ENCODE data around the gene ZNF397. TPM values are rescaled to one million over a fixed set of nuclear protein-coding genes. Genes with fewer than 3 reads are reported as not detected.

The ZNF397 gene
- total RNA-seq, 1 donor from 2014 or later: 8.0 TPM

DNA sequence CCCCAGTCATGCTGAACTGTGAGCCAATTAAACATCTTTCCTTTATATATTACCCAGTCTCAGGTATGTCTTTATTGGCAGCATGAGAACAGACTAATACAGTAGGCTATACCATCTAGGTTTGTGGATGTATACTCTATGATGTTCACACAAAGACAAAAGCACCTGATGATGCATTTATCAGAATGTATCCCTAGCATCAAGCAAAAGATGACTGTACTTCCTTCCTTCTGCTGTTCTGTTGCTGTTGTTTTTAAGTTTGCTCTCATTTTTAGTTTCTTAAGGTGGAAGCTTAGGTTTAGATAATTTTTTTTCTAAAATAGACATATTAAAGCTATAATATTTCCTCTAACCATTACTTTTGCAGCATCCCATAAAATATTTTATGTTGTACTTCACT, 36.8 kb downstream of the ZNF397 start:
- H3K4me3 ChIP-seq (ENCODE audit: insufficient read depth, low read depth, low read length): no peak overlapping the region

DNA sequence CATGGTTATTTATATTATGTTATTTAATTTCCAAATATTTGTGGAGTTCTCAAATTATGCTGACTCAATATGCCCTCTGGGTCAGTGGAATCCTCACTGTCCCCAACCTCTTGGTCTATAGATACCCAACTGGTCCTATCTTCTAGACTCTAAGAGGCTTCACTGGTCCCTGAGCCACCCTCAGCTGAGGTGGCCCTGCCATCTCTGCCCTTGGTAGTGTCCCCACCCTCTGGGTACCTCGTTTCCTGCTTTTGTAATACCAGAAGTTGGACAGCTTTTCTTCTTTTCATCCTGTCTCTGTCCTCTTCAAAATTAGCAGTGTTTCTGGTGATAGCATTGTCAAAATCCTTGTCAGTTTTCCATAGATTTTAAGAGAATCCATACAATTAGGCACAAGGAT, 37.3 kb downstream of the ZNF397 start:
- Mint-ChIP-seq H3K36me3 (ENCODE audit: low read depth, unreplicated experiment) (peaks cover 13% of the 10 kb centered on the region), H3K4me3 (ENCODE audit: unreplicated experiment) (no peak overlapping the region), H3K27ac (ENCODE audit: unreplicated experiment) (no peak overlapping the region), H3K4me1 (ENCODE audit: low read depth, unreplicated experiment) (no peaks in the 10 kb centered on the region), H3K27me3 (ENCODE audit: low read depth, unreplicated experiment) (no peaks in the 10 kb centered on the region), H3K9me3 (ENCODE audit: unreplicated experiment) (peaks cover 20% of the 10 kb centered on the region)
- TF ChIP-seq, protein P1, sequence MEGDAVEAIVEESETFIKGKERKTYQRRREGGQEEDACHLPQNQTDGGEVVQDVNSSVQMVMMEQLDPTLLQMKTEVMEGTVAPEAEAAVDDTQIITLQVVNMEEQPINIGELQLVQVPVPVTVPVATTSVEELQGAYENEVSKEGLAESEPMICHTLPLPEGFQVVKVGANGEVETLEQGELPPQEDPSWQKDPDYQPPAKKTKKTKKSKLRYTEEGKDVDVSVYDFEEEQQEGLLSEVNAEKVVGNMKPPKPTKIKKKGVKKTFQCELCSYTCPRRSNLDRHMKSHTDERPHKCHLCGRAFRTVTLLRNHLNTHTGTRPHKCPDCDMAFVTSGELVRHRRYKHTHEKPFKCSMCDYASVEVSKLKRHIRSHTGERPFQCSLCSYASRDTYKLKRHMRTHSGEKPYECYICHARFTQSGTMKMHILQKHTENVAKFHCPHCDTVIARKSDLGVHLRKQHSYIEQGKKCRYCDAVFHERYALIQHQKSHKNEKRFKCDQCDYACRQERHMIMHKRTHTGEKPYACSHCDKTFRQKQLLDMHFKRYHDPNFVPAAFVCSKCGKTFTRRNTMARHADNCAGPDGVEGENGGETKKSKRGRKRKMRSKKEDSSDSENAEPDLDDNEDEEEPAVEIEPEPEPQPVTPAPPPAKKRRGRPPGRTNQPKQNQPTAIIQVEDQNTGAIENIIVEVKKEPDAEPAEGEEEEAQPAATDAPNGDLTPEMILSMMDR (IDR thresholded peaks at IDR 0.05; ENCODE audit: insufficient read depth, low read depth, low read length): no peak
- no peak for TF ChIP-seq EZH2 (IDR thresholded peaks at IDR 0.05; ENCODE audit: insufficient read depth, low read length)
- Histone ChIP-seq H3K9me3 (ENCODE audit: insufficient read depth, low read depth, low read length) (peaks cover 5% of the 10 kb centered on the region), H3K9ac (ENCODE audit: low read length) (no peak overlapping the region), H2AFZ (ENCODE audit: low read depth, low read length) (no peak overlapping the region), H3K4me2 (ENCODE audit: low read length) (no peak overlapping the region), H3K27ac (ENCODE audit: low read depth, low read length) (no peak overlapping the region), H3K27me3 (ENCODE audit: insufficient read depth, low read length) (no peaks in the 10 kb centered on the region), H3K4me3 (ENCODE audit: insufficient read depth, low read depth, low read length) (no peak overlapping the region), H3K36me3 (ENCODE audit: insufficient read depth, low read length) (no peaks in the 10 kb centered on the region), H3K4me1 (ENCODE audit: insufficient read depth, low read length) (peaks cover 7% of the 10 kb centered on the region), H3K79me2 (ENCODE audit: insufficient read depth, low read length) (peaks cover 14% of the 10 kb centered on the region), H4K20me1 (ENCODE audit: insufficient read depth, low read length) (no peaks in the 10 kb centered on the region)
- FAIRE-seq (no peak), DNase-seq (ENCODE audit: low read depth) (no peak)

More for the DNA sequence above, 36.8 kb downstream of the ZNF397 start:
- H3K27me3 ChIP-seq (ENCODE audit: insufficient read depth, low read length): no peaks in the 10 kb centered on the region
- no peak for FAIRE-seq
- Mint-ChIP-seq H3K4me1 (ENCODE audit: low read depth, unreplicated experiment) (no peaks in the 10 kb centered on the region), H3K4me3 (ENCODE audit: unreplicated experiment) (no peak overlapping the region), H3K36me3 (ENCODE audit: low read depth, unreplicated experiment) (peaks cover 10% of the 10 kb centered on the region), H3K9me3 (ENCODE audit: unreplicated experiment) (peaks cover 19% of the 10 kb centered on the region), H3K27me3 (ENCODE audit: low read depth, unreplicated experiment) (no peaks in the 10 kb centered on the region), H3K27ac (ENCODE audit: unreplicated experiment) (no peak overlapping the region)
- no peak for DNase-seq (ENCODE audit: low read depth)
- H3K4me1 ChIP-seq (ENCODE audit: insufficient read depth, low read length): peaks cover 5% of the 10 kb centered on the region
- H3K79me2 ChIP-seq (ENCODE audit: insufficient read depth, low read length): peaks cover 14% of the 10 kb centered on the region
- no peak for TF ChIP-seq EZH2 (IDR thresholded peaks at IDR 0.05; ENCODE audit: insufficient read depth, low read length)
- TF ChIP-seq, protein P1 (IDR thresholded peaks at IDR 0.05; ENCODE audit: insufficient read depth, low read depth, low read length): no peak
- H3K36me3 ChIP-seq (ENCODE audit: insufficient read depth, low read length): no peaks in the 10 kb centered on the region
- no peak overlapping the region for H2AFZ ChIP-seq (ENCODE audit: low read depth, low read length)
- no peaks in the 10 kb centered on the region for H4K20me1 ChIP-seq (ENCODE audit: insufficient read depth, low read length)
- H3K9ac ChIP-seq (ENCODE audit: low read length): no peak overlapping the region
- no peak overlapping the region for H3K27ac ChIP-seq (ENCODE audit: low read depth, low read length)
- no peak overlapping the region for H3K4me2 ChIP-seq (ENCODE audit: low read length)
- peaks cover 5% of the 10 kb centered on the region for H3K9me3 ChIP-seq (ENCODE audit: insufficient read depth, low read depth, low read length)

DNA sequence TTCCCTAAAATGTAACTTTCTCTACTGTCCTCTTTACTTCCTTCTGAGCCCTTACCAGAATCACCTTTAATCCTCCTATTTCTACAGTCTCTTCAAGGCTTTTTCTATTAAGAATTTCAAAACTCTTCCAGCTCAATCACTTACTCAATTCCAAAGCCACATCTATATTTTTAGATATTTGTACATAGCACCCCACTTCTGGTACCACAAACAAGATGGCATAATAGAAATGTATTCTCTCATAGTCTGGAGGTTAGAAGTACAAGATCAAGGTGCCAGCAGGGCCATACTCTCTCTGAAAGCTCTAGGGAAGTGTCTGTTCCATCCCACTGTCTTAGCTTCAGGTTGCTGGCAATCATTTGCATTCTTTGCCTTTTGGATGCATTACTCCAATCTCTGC, 38.1 kb downstream of the ZNF397 start:
- FAIRE-seq (no peak), DNase-seq (ENCODE audit: low read depth) (no peak)
- H3K9ac ChIP-seq (ENCODE audit: low read length): no peak overlapping the region
- Mint-ChIP-seq H3K27ac (ENCODE audit: unreplicated experiment) (no peak overlapping the region), H3K36me3 (ENCODE audit: low read depth, unreplicated experiment) (peaks cover 13% of the 10 kb centered on the region), H3K9me3 (ENCODE audit: unreplicated experiment) (peaks cover 19% of the 10 kb centered on the region), H3K4me3 (ENCODE audit: unreplicated experiment) (no peak overlapping the region), H3K27me3 (ENCODE audit: low read depth, unreplicated experiment) (no peaks in the 10 kb centered on the region), H3K4me1 (ENCODE audit: low read depth, unreplicated experiment) (no peaks in the 10 kb centered on the region)
- no peak overlapping the region for H3K4me3 ChIP-seq (ENCODE audit: insufficient read depth, low read depth, low read length)
- peaks cover 7% of the 10 kb centered on the region for H3K4me1 ChIP-seq (ENCODE audit: insufficient read depth, low read length)
- H4K20me1 ChIP-seq (ENCODE audit: insufficient read depth, low read length): no peaks in the 10 kb centered on the region
- TF ChIP-seq, protein P1 (IDR thresholded peaks at IDR 0.05; ENCODE audit: insufficient read depth, low read depth, low read length): no peak
- no peak for TF ChIP-seq EZH2 (IDR thresholded peaks at IDR 0.05; ENCODE audit: insufficient read depth, low read length)
- no peak overlapping the region for H2AFZ ChIP-seq (ENCODE audit: low read depth, low read length)
- H3K79me2 ChIP-seq (ENCODE audit: insufficient read depth, low read length): peaks cover 22% of the 10 kb centered on the region
- no peak overlapping the region for H3K27ac ChIP-seq (ENCODE audit: low read depth, low read length)
- H3K36me3 ChIP-seq (ENCODE audit: insufficient read depth, low read length): no peaks in the 10 kb centered on the region
- peaks cover 5% of the 10 kb centered on the region for H3K9me3 ChIP-seq (ENCODE audit: insufficient read depth, low read depth, low read length)
- no peak overlapping the region for H3K4me2 ChIP-seq (ENCODE audit: low read length)
- H3K27me3 ChIP-seq (ENCODE audit: insufficient read depth, low read length): no peaks in the 10 kb centered on the region
